Measurements from ENCODE around the gene ZNF484.

GRCh38 chr9:92917176-92917800, 39.5 kb upstream of the ZNF484 start:
- no peak for TF ChIP-seq CTCF (IDR thresholded peaks at IDR 0.05; ENCODE audit: extremely low read depth in 1 of 2, insufficient read depth in 1 of 2, low read depth in 1 of 2, low read length in 2 of 2)
- no peak for TF ChIP-seq POLR2AphosphoS5 (IDR thresholded peaks at IDR 0.05; ENCODE audit: insufficient read depth, low read depth, low read length)
